Panc1 (cell line): ENCODE data around the gene SLIT3. TPM values are rescaled to one million over a fixed set of nuclear protein-coding genes. Genes with fewer than 3 reads are reported as not detected.

Source experiments
- ATAC-seq: fragments of 200-7000 bp; cut with Tn5 transposase; 2 replicates; pipeline ENCODE4 v1.9.1; 2020; ENCODE audit warnings: mild to moderate bottlenecking, moderate library complexity
- BruUV-seq: library from RNA; stranded (reverse); fragments of 400-500 nt; replicated peaks from 2 replicates; lab custom pipeline; 2021; lab: Mats Ljungman, UMichigan
- CTCF ChIA-PET: fragments of 300-600 bp; sonication (Branson Sonifier 250); formaldehyde crosslinking; loops from one replicate; lab custom pipeline; 2022; ENCODE audit warnings: antibody characterized with exemption; lab: Charles Lee
- POLR2A ChIA-PET: fragments of 300-600 bp; sonication (Branson Sonifier 250); formaldehyde crosslinking; loops from one replicate; lab custom pipeline; 2022; ENCODE audit warnings: antibody characterized with exemption; lab: Charles Lee
- DNase-seq: peaks from one replicate; pipeline ENCODE4 v3.0.0-alpha.2; 2010; ENCODE audit warnings: low read depth, low spot score
- H3K27ac ChIP-seq: 2 replicates; pipeline ENCODE4 v1.5.1; 2011; ENCODE audit warnings: mild to moderate bottlenecking, low read length, inconsistent platforms
- H3K27me3 ChIP-seq: fragments of 200-500 bp; sonication (Bioruptor generic); 2 replicates; pipeline ENCODE4 v1.6.0; 2014; ENCODE audit warnings: low read length, inconsistent platforms; ENCODE audit not compliant: control insufficient read depth, insufficient read depth
- H3K36me3 ChIP-seq: fragments of 200-500 bp; sonication (Bioruptor generic); 2 replicates; pipeline ENCODE4 v1.5.1; 2014; ENCODE audit warnings: inconsistent platforms, mild to moderate bottlenecking, low read length, moderate library complexity; ENCODE audit not compliant: control insufficient read depth, insufficient read depth
- H3K4me1 ChIP-seq: 2 replicates; pipeline ENCODE4 v1.5.1; 2011; ENCODE audit warnings: inconsistent platforms, mild to moderate bottlenecking, low read length, moderate library complexity; ENCODE audit not compliant: control insufficient read depth, insufficient read depth
- H3K4me3 ChIP-seq, 2 experiments: 2 replicates each; pipeline ENCODE4 v1.5.1; 2011 to 2012; ENCODE audit warnings: low read depth in 2 of 2, low read length in 2 of 2, mild to moderate bottlenecking in 2 of 2, inconsistent platforms in 1 of 2, moderate library complexity in 1 of 2
- H3K9me3 ChIP-seq: fragments of 200-500 bp; sonication (Bioruptor generic); 2 replicates; pipeline ENCODE4 v1.5.1; 2014; ENCODE audit warnings: low read depth, mild to moderate bottlenecking, inconsistent platforms, low read length, moderate library complexity; ENCODE audit not compliant: control insufficient read depth, insufficient read depth
- CTCF ChIP-seq: fragments of 450-650 bp; IDR thresholded peaks from 2 replicates; pipeline ENCODE4 v1.5.1; 2017; ENCODE audit warnings: mild to moderate bottlenecking
- POLR2AphosphoS5 ChIP-seq: IDR thresholded peaks from 2 replicates; pipeline ENCODE4 v1.6.1; 2012; ENCODE audit warnings: mild to moderate bottlenecking, low read depth, low read length, moderate library complexity
- REST ChIP-seq, 2 experiments: IDR thresholded peaks; 2 replicates each; pipeline ENCODE4 v1.6.1; 2011 to 2012; ENCODE audit warnings: low read depth in 2 of 2, control low read depth in 1 of 2, low read length in 1 of 2, mild to moderate bottlenecking in 1 of 2, moderate library complexity in 1 of 2; ENCODE audit not compliant: insufficient read depth in 1 of 2
- SIN3A ChIP-seq: IDR thresholded peaks from 2 replicates; pipeline ENCODE4 v1.6.1; 2012; ENCODE audit warnings: low read depth, mild to moderate bottlenecking, low read length, moderate library complexity, borderline replicate concordance; ENCODE audit not compliant: insufficient read depth
- TCF7L2 ChIP-seq: IDR thresholded peaks from 2 replicates; pipeline ENCODE4 v1.6.1; 2011; ENCODE audit warnings: mild to moderate bottlenecking, low read depth, low read length, inconsistent platforms
- in situ Hi-C: cut with HindIII; loops from 2 replicates; pipeline ENCODE4 v1.10.0; 2016; ENCODE audit warnings: low sequenced_read_pairs, low pct_unique_long_range_greater_than_20kb
- intact Hi-C: fragments of 100-400 bp; cut with micrococcal nuclease; formaldehyde crosslinking; loops from one replicate; pipeline ENCODE4 v1.10.0; 2022; ENCODE audit not compliant: unreplicated experiment
- total RNA-seq: library from RNA; stranded (reverse); gene quantifications from one replicate; pipeline ENCODE4 v1.2.1, GENCODE V29; 2021; ENCODE audit not compliant: unreplicated experiment

The SLIT3 gene
- total RNA-seq, 1 experiment from 2014 or later: 26.4 TPM

GRCh38 chr5:168802337-168802736 lies 498.6 kb downstream of the SLIT3 start:
- Histone ChIP-seq H3K4me3 (no peak overlapping the region), H3K9me3 (no peaks in the 10 kb centered on the region), H3K27me3 (no peaks in the 10 kb centered on the region), H3K4me1 (no peaks in the 10 kb centered on the region), H3K27ac (no peak overlapping the region), H3K36me3 (no peaks in the 10 kb centered on the region)
- ChIA-PET CTCF (no interaction called here), POLR2A (no interaction called here)
- DNase-seq: no peak
- in situ Hi-C loops: no loop called here
- ATAC-seq: no peak
- TF ChIP-seq SIN3A (no peak), REST (IDR thresholded peaks at IDR 0.05; ENCODE audit: insufficient read depth in 1 of 2, low read depth in 2 of 2, low read length in 1 of 2) (no peak), TCF7L2 (no peak), CTCF (no peak), POLR2AphosphoS5 (no peak)
- no TSS peak for BruUV-seq
- intact Hi-C loops: no loop called here

- TF ChIP-seq POLR2AphosphoS5 (no peak), SIN3A (no peak), REST (IDR thresholded peaks at IDR 0.05; ENCODE audit: insufficient read depth in 1 of 2, low read depth in 2 of 2, low read length in 1 of 2) (no peak), CTCF (no peak), TCF7L2 (no peak)
- Histone ChIP-seq H3K27ac (no peak overlapping the region), H3K36me3 (no peaks in the 10 kb centered on the region), H3K27me3 (no peaks in the 10 kb centered on the region), H3K4me3 (no peak overlapping the region), H3K4me1 (no peaks in the 10 kb centered on the region), H3K9me3 (no peaks in the 10 kb centered on the region)
- DNase-seq: no peak
- ATAC-seq: no peak
- in situ Hi-C loops (no loop called here), intact Hi-C loops (no loop called here)
- POLR2A ChIA-PET: no interaction called here
- CTCF ChIA-PET: no interaction called here
- BruUV-seq: no TSS peak
Measured at GRCh38 chr5:168801567-168801966, 499.4 kb downstream of the SLIT3 start.
